ENCODE data around the gene NDE1.

Gene NDE1

DNA sequence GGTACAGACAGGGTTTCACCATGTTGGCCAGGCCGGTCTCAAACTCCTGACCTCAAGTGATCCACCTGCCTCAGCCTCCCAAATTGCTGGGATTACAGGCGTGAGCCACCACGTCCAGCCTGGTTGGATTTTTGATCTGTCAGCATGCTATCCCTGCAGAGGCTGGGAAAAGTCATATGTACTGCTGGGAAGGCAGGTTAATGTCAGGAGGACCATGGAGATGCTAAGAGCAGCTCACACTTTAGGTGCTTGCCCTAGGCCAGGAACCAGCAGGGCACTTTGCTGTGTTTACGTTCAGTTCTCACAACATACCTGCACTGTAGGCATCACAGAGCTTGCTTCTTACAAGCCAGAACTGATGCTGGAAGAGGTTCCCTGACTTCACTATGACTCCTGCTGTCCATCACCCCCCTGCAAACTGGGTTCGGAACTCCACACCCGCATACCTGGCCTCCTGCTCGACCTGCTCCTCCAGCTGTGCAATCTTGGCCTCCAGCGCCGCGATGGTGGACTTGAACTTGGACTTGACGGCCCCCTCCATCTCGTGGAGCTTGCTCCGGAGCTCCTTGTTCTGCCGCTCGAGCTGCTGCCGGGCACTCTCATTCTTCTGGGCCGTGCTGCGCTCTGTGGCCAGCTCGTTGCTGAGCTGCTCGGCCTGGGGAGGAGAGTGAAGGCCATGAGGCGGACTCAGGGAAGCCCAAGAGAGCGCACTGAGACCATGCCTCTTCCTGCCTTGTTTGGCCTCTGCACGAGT lies 66.8 kb downstream of the NDE1 start:
- Histone ChIP-seq H4K8ac (ENCODE audit: low read depth, low read length) (no peak overlapping the region), H3K4me3 (ENCODE audit: low read length in 2 of 2) (no peak overlapping the region)

GRCh38 chr16:15721018-15721417 lies 71.0 kb downstream of the NDE1 start:
- Histone ChIP-seq H3K4me1 (ENCODE audit: control insufficient read depth in 2 of 2, insufficient read depth in 1 of 2, low read depth in 1 of 2, low read length in 2 of 2) (no peaks in the 10 kb centered on the region), H3K18ac (ENCODE audit: low read length) (no peak overlapping the region), H3K23ac (ENCODE audit: low read depth, low read length, poor library complexity) (no peak overlapping the region), H4K8ac (ENCODE audit: low read depth, low read length) (no peak overlapping the region), H3K4ac (ENCODE audit: low read length) (no peak overlapping the region), H3K36me3 (replicated peaks in 1 of 2; ENCODE audit: control insufficient read depth in 2 of 2, insufficient read depth in 2 of 2, low read length in 2 of 2) (peaks cover 7 to 21% of the 10 kb centered on the region in 2 donors), H3K14ac (ENCODE audit: low read length) (no peak overlapping the region), H3K4me3 (ENCODE audit: low read length in 2 of 2) (no peak overlapping the region), H2AK5ac (ENCODE audit: low read depth, low read length) (no peak overlapping the region), H3K9me3 (replicated peaks in 1 of 2; ENCODE audit: control insufficient read depth in 2 of 2, insufficient read depth in 1 of 2, low read depth in 1 of 2, low read length in 2 of 2) (no peaks in the 10 kb centered on the region), H3K27me3 (ENCODE audit: control insufficient read depth in 3 of 3, insufficient read depth in 3 of 3, low read depth in 1 of 3, low read length in 3 of 3) (no peaks in the 10 kb centered on the region), H2BK12ac (ENCODE audit: low read length) (no peak overlapping the region), H2BK120ac (ENCODE audit: low read depth, low read length) (no peak overlapping the region), H2AFZ (ENCODE audit: low read length) (no peak overlapping the region), H4K91ac (ENCODE audit: low read depth, low read length, poor library complexity) (no peak overlapping the region), H3K79me1 (ENCODE audit: low read depth, low read length) (no peaks in the 10 kb centered on the region), H3K9ac (ENCODE audit: low read depth, low read length, poor library complexity) (no peak overlapping the region), H3K27ac (replicated peaks; ENCODE audit: low read length) (no peak overlapping the region), H2BK5ac (ENCODE audit: low read length) (peak overlapping the region; percentile 11), H2BK15ac (ENCODE audit: low read length) (no peak overlapping the region), H3K4me2 (ENCODE audit: insufficient read depth, low read length, poor library complexity, severe bottlenecking) (no peak overlapping the region)
- DNase-seq (ENCODE audit: low spot score), result no peak
- no CpG with 5 or more reads among the region's 14 CpGs for WGBS, 2 donors (ENCODE audit: extremely low coverage in 2 of 2, insufficient read length in 2 of 2, insufficient replicate concordance in 1 of 2)

More for the DNA sequence above, 66.8 kb downstream of the NDE1 start:
- no peaks in the 10 kb centered on the region for H3K27me3 ChIP-seq (ENCODE audit: control insufficient read depth in 3 of 3, insufficient read depth in 3 of 3, low read depth in 1 of 3, low read length in 3 of 3)
- H3K79me1 ChIP-seq (ENCODE audit: low read depth, low read length), result no peaks in the 10 kb centered on the region
- H3K14ac ChIP-seq (ENCODE audit: low read length), result no peak overlapping the region
- no peaks in the 10 kb centered on the region for H3K36me3 ChIP-seq (replicated peaks in 1 of 2; ENCODE audit: control insufficient read depth in 2 of 2, insufficient read depth in 2 of 2, low read length in 2 of 2)
- H2BK12ac ChIP-seq (ENCODE audit: low read length), result no peak overlapping the region
- no peak overlapping the region for H3K27ac ChIP-seq (replicated peaks; ENCODE audit: low read length)
- no peak overlapping the region for H3K18ac ChIP-seq (ENCODE audit: low read length)
- no peak overlapping the region for H3K9ac ChIP-seq (ENCODE audit: low read depth, low read length, poor library complexity)
- no peak overlapping the region for H2AK5ac ChIP-seq (ENCODE audit: low read depth, low read length)
- WGBS, 2 donors (ENCODE audit: extremely low coverage in 2 of 2, insufficient read length in 2 of 2, insufficient replicate concordance in 1 of 2), result no CpG with 5 or more reads among the region's 23 CpGs
- DNase-seq (ENCODE audit: low spot score), result no peak
- no peak overlapping the region for H4K91ac ChIP-seq (ENCODE audit: low read depth, low read length, poor library complexity)
- H2BK15ac ChIP-seq (ENCODE audit: low read length), result no peak overlapping the region
- no peaks in the 10 kb centered on the region for H3K9me3 ChIP-seq (replicated peaks in 1 of 2; ENCODE audit: control insufficient read depth in 2 of 2, insufficient read depth in 1 of 2, low read depth in 1 of 2, low read length in 2 of 2)
- no peak overlapping the region for H2AFZ ChIP-seq (ENCODE audit: low read length)
- H2BK5ac ChIP-seq (ENCODE audit: low read length), result no peak overlapping the region
- no peak overlapping the region for H3K4ac ChIP-seq (ENCODE audit: low read length)
- H2BK120ac ChIP-seq (ENCODE audit: low read depth, low read length), result no peak overlapping the region
- no peak overlapping the region for H3K23ac ChIP-seq (ENCODE audit: low read depth, low read length, poor library complexity)
- H3K4me2 ChIP-seq (ENCODE audit: insufficient read depth, low read length, poor library complexity, severe bottlenecking), result no peak overlapping the region
- H3K4me1 ChIP-seq (ENCODE audit: control insufficient read depth in 2 of 2, insufficient read depth in 1 of 2, low read depth in 1 of 2, low read length in 2 of 2), result no peaks in the 10 kb centered on the region

GRCh38 chr16:15723808-15724207 lies 73.8 kb downstream of the NDE1 start:
- H3K18ac ChIP-seq (ENCODE audit: low read length), result no peak overlapping the region
- no peak overlapping the region for H3K4me3 ChIP-seq (ENCODE audit: low read length in 2 of 2)
- no peak overlapping the region for H3K23ac ChIP-seq (ENCODE audit: low read depth, low read length, poor library complexity)
- no peaks in the 10 kb centered on the region for H3K79me1 ChIP-seq (ENCODE audit: low read depth, low read length)
- H3K4me1 ChIP-seq (ENCODE audit: control insufficient read depth in 2 of 2, insufficient read depth in 1 of 2, low read depth in 1 of 2, low read length in 2 of 2), result no peaks in the 10 kb centered on the region
- no peaks in the 10 kb centered on the region for H3K9me3 ChIP-seq (replicated peaks in 1 of 2; ENCODE audit: control insufficient read depth in 2 of 2, insufficient read depth in 1 of 2, low read depth in 1 of 2, low read length in 2 of 2)
- H2BK15ac ChIP-seq (ENCODE audit: low read length), result no peak overlapping the region
- H3K27ac ChIP-seq (replicated peaks; ENCODE audit: low read length), result no peak overlapping the region
- H2BK120ac ChIP-seq (ENCODE audit: low read depth, low read length), result no peak overlapping the region
- no peak overlapping the region for H2AK5ac ChIP-seq (ENCODE audit: low read depth, low read length)
- peaks cover 7 to 21% of the 10 kb centered on the region in 2 donors for H3K36me3 ChIP-seq (replicated peaks in 1 of 2; ENCODE audit: control insufficient read depth in 2 of 2, insufficient read depth in 2 of 2, low read length in 2 of 2)
- H2BK12ac ChIP-seq (ENCODE audit: low read length), result no peak overlapping the region
- no peak overlapping the region for H4K8ac ChIP-seq (ENCODE audit: low read depth, low read length)
- no peak overlapping the region for H3K14ac ChIP-seq (ENCODE audit: low read length)
- no peak overlapping the region for H2BK5ac ChIP-seq (ENCODE audit: low read length)
- WGBS, 2 donors (ENCODE audit: extremely low coverage in 2 of 2, insufficient read length in 2 of 2, insufficient replicate concordance in 1 of 2), result no CpG with 5 or more reads among the region's 7 CpGs
- H3K9ac ChIP-seq (ENCODE audit: low read depth, low read length, poor library complexity), result no peak overlapping the region
- no peak overlapping the region for H3K4ac ChIP-seq (ENCODE audit: low read length)
- H3K4me2 ChIP-seq (ENCODE audit: insufficient read depth, low read length, poor library complexity, severe bottlenecking), result no peak overlapping the region
- H4K91ac ChIP-seq (ENCODE audit: low read depth, low read length, poor library complexity), result no peak overlapping the region
- no peak for DNase-seq (ENCODE audit: low spot score)
- H3K27me3 ChIP-seq (ENCODE audit: control insufficient read depth in 3 of 3, insufficient read depth in 3 of 3, low read depth in 1 of 3, low read length in 3 of 3), result no peaks in the 10 kb centered on the region
- H2AFZ ChIP-seq (ENCODE audit: low read length), result no peak overlapping the region

DNA sequence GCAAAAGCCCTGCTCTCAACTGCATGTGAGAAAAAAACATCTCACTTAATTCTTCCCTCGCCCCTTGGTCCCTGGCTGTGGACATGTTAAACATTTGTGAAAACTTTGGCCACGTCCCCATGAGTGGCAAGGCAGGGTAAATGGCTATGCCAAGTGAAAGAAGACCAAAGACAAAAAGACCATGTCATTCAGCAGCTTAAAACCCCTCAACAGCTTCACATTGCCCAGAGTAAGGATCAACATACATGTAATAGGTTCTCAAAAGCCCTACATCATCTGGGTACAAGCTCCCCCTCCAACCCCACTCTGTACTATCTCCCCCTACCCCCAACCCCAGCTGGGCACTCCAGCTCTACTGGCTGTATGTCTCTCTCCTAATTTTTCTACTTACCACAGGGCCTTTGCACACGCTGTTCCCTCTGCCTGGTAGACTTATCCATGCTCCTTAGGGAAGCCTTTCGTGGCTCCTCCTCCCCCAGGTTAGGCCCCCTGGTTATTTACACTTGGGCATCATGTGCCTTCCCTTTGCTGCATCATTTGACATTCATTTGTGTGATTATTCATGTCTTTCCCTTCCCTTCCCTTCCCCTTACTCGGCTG lies 75.7 kb downstream of the NDE1 start:
- H2AFZ ChIP-seq (ENCODE audit: low read length), result no peak overlapping the region
- no peak overlapping the region for H2BK5ac ChIP-seq (ENCODE audit: low read length)
- H2BK120ac ChIP-seq (ENCODE audit: low read depth, low read length), result no peak overlapping the region
- H4K91ac ChIP-seq (ENCODE audit: low read depth, low read length, poor library complexity), result no peak overlapping the region
- H3K4me3 ChIP-seq (ENCODE audit: low read length in 2 of 2), result no peak overlapping the region
- H3K4me1 ChIP-seq (ENCODE audit: control insufficient read depth in 2 of 2, insufficient read depth in 1 of 2, low read depth in 1 of 2, low read length in 2 of 2), result no peaks in the 10 kb centered on the region
- H3K9ac ChIP-seq (ENCODE audit: low read depth, low read length, poor library complexity), result no peak overlapping the region
- no peak overlapping the region for H3K14ac ChIP-seq (ENCODE audit: low read length)
- H3K4ac ChIP-seq (ENCODE audit: low read length), result no peak overlapping the region
- peaks cover 7 to 21% of the 10 kb centered on the region in 2 donors for H3K36me3 ChIP-seq (replicated peaks in 1 of 2; ENCODE audit: control insufficient read depth in 2 of 2, insufficient read depth in 2 of 2, low read length in 2 of 2)
- no peaks in the 10 kb centered on the region for H3K79me1 ChIP-seq (ENCODE audit: low read depth, low read length)
- no peak overlapping the region for H3K4me2 ChIP-seq (ENCODE audit: insufficient read depth, low read length, poor library complexity, severe bottlenecking)
- no peak overlapping the region for H4K8ac ChIP-seq (ENCODE audit: low read depth, low read length)
- H3K9me3 ChIP-seq (replicated peaks in 1 of 2; ENCODE audit: control insufficient read depth in 2 of 2, insufficient read depth in 1 of 2, low read depth in 1 of 2, low read length in 2 of 2), result no peaks in the 10 kb centered on the region
- no peak overlapping the region for H3K27ac ChIP-seq (replicated peaks; ENCODE audit: low read length)
- H2BK12ac ChIP-seq (ENCODE audit: low read length), result no peak overlapping the region
- no peak overlapping the region for H2AK5ac ChIP-seq (ENCODE audit: low read depth, low read length)
- H3K18ac ChIP-seq (ENCODE audit: low read length), result no peak overlapping the region
- H2BK15ac ChIP-seq (ENCODE audit: low read length), result no peak overlapping the region
- no peak overlapping the region for H3K23ac ChIP-seq (ENCODE audit: low read depth, low read length, poor library complexity)
- no CpG with 5 or more reads among the region's 5 CpGs for WGBS, 2 donors (ENCODE audit: extremely low coverage in 2 of 2, insufficient read length in 2 of 2, insufficient replicate concordance in 1 of 2)
- no peak for DNase-seq (ENCODE audit: low spot score)
- no peaks in the 10 kb centered on the region for H3K27me3 ChIP-seq (ENCODE audit: control insufficient read depth in 3 of 3, insufficient read depth in 3 of 3, low read depth in 1 of 3, low read length in 3 of 3)

All from neuronal stem cell (in vitro differentiated cells).